Mesenteric fat pad (tissue), 1 donor: ENCODE results near the gene CABLES2. TPM values are rescaled to one million over a fixed set of nuclear protein-coding genes. Genes with fewer than 3 reads are reported as not detected.

Experiments
- DNase-seq: peaks from one replicate; pipeline ENCODE4 v3.0.0-alpha.2; 2020; ENCODE audit warnings: low spot score
- total RNA-seq: library from RNA; stranded (reverse); fragmentation: NEBNext Ultra II Directional; extraction: Animal tissue kit (Norgen Biotek cat#: 25700); gene quantifications from one replicate; pipeline ENCODE4 v1.2.1, GENCODE V29; 2021
- donor health status: DM: yes; HTN: yes; CAD: no.

The CABLES2 gene
- total RNA-seq, 1 donor from 2014 or later: 2.3 TPM

- DNase-seq: no peak
Observed at GRCh38 chr20:62419759-62420158, 12.7 kb upstream of the CABLES2 start.

DNA sequence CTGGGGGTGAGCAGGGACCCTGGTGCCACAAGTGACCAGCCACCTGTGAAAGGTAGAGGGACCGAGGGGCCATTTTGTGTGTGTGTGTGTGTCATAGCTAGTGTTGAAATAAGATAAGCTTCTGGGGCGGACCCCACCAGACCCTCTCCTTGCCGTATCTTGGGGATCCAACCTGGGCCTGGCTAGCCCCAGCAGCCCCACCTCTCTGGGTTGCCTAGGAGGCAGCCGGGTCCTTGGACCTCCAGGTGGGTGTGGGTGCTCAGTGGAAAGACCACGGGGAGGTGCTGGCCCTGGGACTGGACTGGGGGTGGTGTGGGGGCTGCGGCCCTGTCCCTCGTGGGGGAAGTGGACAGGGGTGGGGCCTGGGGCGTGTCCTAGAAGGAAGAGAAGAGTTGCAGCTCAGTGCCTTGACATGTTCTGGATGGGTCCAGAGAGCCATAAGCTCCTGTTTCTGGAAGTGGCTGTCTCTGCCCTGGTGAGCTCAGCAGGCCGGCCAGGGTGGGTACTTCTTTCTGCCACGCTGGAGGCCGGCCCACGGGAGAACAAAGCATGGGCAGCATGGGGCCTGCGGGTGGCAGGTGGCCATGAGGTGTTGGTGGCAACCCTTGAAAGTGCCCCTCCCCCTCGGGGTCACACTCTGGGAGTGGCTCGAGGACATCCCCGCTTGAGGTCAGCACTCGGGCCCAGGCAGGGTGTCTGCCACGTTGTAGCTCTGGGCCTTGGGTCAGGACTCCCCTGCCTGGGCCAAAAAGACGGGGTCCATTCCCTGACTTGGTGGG lies 11.8 kb upstream of the CABLES2 start:
- no peak for DNase-seq

DNA sequence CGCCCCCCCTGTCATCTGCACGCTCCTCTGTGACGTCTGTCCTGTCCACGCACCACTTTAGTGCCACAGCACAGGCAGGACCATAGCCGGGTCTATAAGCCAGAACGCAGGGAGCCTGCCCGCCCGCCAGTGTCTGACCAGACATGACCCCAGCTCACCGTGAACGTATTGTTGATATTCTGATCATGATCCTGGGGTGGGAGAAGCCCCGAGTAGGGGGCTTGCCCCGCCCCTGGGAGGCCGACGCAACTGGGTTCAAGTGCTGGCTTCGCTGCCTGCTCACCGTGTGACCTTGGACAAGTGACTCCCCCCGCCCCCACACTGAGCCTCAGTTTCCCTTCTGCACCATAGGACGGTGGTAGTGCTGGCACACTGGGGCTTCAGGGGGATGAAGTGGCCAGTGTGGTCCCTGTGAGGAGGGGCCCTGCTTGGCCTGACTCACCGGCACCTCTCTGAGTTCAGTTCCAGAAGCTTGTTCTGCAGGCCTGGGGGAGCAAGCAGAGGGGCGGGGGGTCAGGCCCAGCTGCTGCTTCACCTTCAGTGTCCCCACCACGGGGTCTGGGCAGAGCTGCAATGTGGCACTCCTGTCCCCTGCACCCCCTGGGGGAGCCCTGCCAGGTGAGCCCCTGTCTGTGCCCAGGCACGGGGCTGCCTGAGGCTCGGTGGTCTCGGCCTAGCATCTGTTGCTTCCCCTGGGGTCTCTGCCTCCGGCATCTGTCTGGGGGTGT lies 11.1 kb upstream of the CABLES2 start:
- DNase-seq: no peak

- DNase-seq: no peak
Observed at GRCh38 chr20:62416651-62417637, 9.9 kb upstream of the CABLES2 start.

DNA sequence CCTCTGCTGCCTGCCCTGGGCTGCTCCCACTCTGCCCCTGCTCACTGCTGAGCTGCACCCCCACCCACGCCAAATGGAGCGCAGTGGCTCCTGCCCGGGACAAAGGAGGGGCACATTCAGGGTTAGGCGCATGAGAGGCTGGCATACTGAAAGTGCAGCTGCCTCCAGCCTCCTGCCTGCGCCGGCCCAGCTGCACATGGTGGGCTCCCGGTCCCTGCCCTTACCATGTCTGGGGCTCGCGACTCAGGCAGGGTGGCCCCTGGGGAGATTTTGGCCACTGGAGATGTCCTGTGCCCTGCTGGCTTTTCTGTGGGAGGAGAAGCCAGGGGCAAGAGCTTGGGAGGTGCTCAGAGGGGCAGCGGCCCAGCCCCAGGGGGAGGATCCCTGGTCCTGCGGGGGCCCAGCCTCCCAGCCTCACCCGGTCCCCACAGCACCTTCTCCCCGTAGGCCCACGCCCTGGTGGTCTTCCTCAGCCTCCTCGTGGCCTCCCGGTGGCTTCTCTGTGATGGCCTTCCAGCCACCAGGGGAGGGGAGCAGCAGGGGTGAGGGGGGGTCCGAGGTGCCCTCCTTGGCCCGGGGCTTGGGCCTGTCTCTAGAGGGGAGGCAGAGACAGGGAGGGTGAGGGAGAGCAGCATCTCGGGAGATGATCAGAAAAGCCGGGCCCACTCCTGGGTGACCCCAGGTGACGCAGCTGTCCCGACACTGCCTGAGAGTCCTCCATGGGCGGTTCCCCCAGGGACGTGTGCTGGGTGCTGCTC lies 8.4 kb upstream of the CABLES2 start:
- DNase-seq: no peak

DNA sequence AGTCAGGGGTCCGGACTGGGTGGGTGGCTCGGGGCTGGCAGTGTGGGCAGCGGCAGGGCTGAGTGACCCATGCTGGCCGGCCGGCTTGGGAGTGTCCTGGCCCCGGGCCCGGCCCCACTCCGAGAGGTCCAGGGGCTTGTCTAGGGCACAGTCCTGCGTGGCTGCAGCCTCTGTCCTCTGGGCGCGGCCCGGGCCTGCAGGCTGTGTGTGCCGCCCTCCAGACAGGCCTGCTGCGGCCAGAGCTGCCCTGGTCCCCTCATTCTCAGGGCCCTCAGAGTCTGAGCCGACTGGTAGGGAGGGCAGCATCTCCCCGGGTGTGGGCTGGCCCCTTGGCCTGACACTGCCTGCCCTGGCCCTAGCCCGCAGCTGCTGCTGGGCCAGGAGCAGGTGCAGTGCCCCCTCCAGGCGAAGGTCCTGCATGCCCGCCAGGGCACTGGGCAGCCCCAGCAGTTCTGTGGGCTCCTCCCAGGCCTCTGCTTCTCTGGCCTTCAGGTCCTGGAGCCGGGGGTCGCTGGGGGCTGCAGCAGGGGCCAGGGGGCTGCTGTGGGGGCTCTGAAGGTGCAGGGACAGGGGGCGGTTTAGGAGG lies 6.9 kb upstream of the CABLES2 start:
- DNase-seq: no peak

- no peak for DNase-seq
Observed at GRCh38 chr20:62413025-62413570, 6.0 kb upstream of the CABLES2 start.

DNA sequence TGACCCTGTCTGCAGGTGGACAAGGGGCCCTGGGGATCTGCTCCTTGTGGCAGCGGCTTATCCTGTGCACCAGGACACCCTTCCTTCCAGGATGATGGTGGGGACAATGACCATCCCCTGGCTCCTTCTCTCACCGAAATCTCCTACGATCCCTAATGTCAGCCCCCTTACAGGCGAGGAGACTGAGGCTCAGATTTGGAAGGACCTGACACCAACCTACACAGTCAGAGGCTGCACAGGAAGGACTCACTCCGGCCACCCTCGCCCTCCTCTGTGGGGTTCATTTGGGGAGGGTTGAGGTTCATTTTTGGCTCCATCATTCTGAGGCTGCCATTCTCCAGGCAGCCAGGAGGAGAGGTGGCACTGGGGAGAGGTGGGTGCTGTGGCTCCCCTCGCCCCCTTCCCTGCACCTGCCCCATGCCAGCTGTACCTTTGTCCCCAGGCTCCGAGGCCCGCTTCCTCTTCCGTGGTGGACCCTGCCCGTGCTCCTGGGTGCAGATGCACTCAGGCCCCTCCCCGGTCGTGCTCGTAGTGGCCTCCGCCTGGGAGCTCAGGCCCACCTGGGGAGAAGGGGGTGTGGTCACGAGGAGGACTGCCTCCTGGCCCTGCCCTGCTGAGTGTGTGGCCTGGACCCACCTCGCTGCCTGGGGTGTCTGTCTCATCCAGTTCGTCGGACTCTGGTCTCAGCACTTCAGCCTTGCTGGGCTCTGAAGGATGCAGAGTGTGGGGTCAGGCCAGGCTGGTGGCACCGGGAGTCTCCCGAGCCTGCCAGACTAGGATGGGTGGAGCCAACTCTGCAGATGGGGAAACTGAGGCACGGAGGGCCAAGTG lies 5.3 kb upstream of the CABLES2 start:
- no peak for DNase-seq

- DNase-seq: no peak
Observed at GRCh38 chr20:62411479-62412193, 4.6 kb upstream of the CABLES2 start.

- no peak for DNase-seq
Observed at GRCh38 chr20:62410746-62411478, 3.8 kb upstream of the CABLES2 start.

DNA sequence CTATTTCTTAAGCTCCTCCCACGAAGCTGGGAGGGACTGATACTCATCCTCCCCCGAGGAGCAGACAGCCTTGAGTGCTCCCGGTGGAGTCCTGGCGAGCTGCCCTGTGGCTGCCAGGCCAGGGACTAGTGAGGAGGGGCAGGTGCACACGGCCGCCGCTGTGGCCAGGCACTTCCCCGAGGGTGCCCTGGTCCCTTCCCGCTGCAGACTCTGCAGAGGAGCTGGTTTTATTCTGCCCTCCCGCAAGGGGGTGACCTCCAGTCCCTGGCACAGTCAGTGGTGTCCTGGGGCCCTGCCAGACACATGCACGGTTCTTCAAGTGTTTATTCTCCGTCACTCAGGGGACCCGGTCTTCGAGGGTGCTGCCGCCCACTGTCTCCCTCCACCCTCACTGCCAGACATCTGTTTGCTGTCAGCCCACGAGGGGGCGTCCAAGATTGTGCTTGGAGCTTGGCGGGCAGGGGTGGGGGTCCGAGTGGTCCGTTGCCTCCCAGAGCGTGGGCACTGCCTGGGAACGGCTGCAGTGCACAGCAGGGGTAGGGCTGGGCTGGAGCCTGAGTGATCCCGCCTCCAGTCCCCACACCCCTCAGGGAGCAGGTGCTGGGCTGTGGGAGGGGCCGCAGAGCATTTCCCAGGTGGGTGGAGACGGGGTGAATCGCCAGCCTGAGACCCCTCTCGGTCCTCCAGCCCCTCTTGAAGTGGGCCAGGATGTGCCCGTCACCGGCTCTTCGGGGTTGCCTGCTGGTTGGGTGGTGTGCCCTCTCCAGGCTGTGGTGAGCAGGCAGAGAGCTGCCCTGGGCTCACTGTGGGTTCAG lies 3.1 kb upstream of the CABLES2 start:
- no peak for DNase-seq

- DNase-seq: no peak
Observed at GRCh38 chr20:62409086-62409853, 2.2 kb upstream of the CABLES2 start.

DNA sequence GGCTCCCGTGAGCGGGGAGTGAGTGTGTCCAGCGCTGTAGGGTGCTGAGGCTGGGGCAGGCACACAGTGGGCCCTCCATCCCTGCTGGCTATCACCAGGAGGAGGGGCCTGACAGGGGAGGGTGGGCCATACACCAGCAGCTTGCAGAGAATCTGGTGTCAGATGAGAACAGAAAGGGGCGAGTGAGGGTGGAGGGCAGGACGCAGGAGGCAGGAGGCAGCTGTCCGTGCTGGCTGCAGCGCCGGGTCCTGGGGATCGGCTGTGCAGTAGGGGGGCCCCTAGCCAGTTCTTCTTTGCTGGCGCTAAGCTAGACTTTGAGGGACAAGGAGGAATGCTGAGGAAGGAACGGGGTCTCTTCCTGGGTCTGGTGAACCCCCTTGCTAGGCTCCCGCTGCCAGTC lies 1.6 kb upstream of the CABLES2 start:
- DNase-seq: no peak

DNA sequence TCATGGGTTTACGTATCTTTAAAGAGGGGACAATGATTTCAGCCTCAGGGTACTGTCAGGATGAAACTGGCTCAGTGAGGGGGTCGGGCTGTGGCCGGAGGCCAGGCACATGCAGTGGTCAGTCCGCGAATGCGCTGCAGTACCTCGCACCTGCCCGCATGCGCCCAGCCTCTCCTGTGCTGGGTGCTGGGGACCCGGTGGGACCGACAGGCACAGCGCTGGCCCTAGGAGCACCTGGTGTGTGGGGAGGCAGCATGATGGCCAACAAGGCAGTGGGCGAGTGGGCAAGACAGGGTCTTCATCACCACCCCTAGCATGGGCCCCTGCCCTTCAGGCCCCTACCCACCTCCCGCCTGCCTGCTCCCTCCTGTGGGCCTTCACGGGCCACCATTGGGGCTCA lies 970 bp upstream of the CABLES2 start:
- DNase-seq: no peak

GRCh38 chr20:62406635-62407176 lies 379 bp downstream of the CABLES2 start:
- DNase-seq: no peak

- no peak for DNase-seq
Observed at GRCh38 chr20:62405981-62406513, 1.0 kb downstream of the CABLES2 start.
